Activated T-cell treated with anti-CD3 and anti-CD28 coated beads, Interleukin-2, amount 50 U/mL, for 24 hours (primary cell): ENCODE data around the gene CFAP141.
A peak's percentile ranks its signal among the peaks of the same experiment; 100 is the strongest.
"Not testable (repeated sequence)": the region's sequence is repeated elsewhere in the genome, so short reads cannot be mapped to it uniquely, and the experiment has no call there.

Experiments
- DNase-seq: peaks from one replicate; pipeline ENCODE4 v3.0.0-alpha.2; 2020
- H3K27ac Mint-ChIP-seq: 2 replicates; pipeline ENCODE4 v1.8.0; 2020; ENCODE audit warnings: mild to moderate bottlenecking, mixed read lengths
- H3K27me3 Mint-ChIP-seq: 2 replicates; pipeline ENCODE4 v1.8.0; 2020; ENCODE audit warnings: mixed read lengths
- H3K36me3 Mint-ChIP-seq: 2 replicates; pipeline ENCODE4 v1.8.0; 2020; ENCODE audit warnings: low read depth, mixed read lengths
- H3K4me1 Mint-ChIP-seq: 2 replicates; pipeline ENCODE4 v1.8.0; 2020; ENCODE audit warnings: low read depth, mixed read lengths
- H3K4me3 Mint-ChIP-seq: 2 replicates; pipeline ENCODE4 v1.8.0; 2020; ENCODE audit warnings: mild to moderate bottlenecking, moderate library complexity, mixed read lengths
- H3K9me3 Mint-ChIP-seq: 2 replicates; pipeline ENCODE4 v1.8.0; 2020; ENCODE audit warnings: mixed read lengths

Gene CFAP141

GRCh38 chr1:154206196-154206595 is at the start of gene CFAP141:
Gene CFAP141, minus strand, starts transcription at chr1:154206333. Its CDS starts 26 bp downstream, at chr1:154206307.
- H3K9me3 Mint-ChIP-seq: no peaks in the 10 kb centered on the region
- H3K4me1 Mint-ChIP-seq: peaks cover 47% of the 10 kb centered on the region
- no peak within 1 kb of the TSS for H3K4me3 Mint-ChIP-seq
- H3K27ac Mint-ChIP-seq: peak within 1 kb of the TSS; percentile 93
- H3K27me3 Mint-ChIP-seq: no peaks in the 10 kb centered on the region
- peaks cover 57% of the 10 kb centered on the region for H3K36me3 Mint-ChIP-seq
- peak; percentile 31 for DNase-seq

GRCh38 chr1:154253671-154254070 is 47.5 kb upstream of the CFAP141 start:
- H3K4me1 Mint-ChIP-seq: no peaks in the 10 kb centered on the region
- no peak overlapping the region for H3K4me3 Mint-ChIP-seq
- no peak for DNase-seq
- peaks cover 100% of the 10 kb centered on the region for H3K36me3 Mint-ChIP-seq
- H3K9me3 Mint-ChIP-seq: no peaks in the 10 kb centered on the region
- peak overlapping the region; percentile 69 for H3K27ac Mint-ChIP-seq
- H3K27me3 Mint-ChIP-seq: no peaks in the 10 kb centered on the region

- DNase-seq: no peak
- H3K27me3 Mint-ChIP-seq: no peaks in the 10 kb centered on the region
- H3K27ac Mint-ChIP-seq: peak overlapping the region; percentile 78
- peaks cover 43% of the 10 kb centered on the region for H3K4me1 Mint-ChIP-seq
- no peaks in the 10 kb centered on the region for H3K9me3 Mint-ChIP-seq
- H3K4me3 Mint-ChIP-seq: no peak overlapping the region
- H3K36me3 Mint-ChIP-seq: peaks cover 98% of the 10 kb centered on the region
These were observed 35.7 kb upstream of the CFAP141 start for GRCh38 chr1:154241703-154242351.

- no peak for DNase-seq
- H3K4me3 Mint-ChIP-seq: no peak overlapping the region
- H3K9me3 Mint-ChIP-seq: no peaks in the 10 kb centered on the region
- peaks cover 41% of the 10 kb centered on the region for H3K4me1 Mint-ChIP-seq
- H3K27me3 Mint-ChIP-seq: no peaks in the 10 kb centered on the region
- peaks cover 98% of the 10 kb centered on the region for H3K36me3 Mint-ChIP-seq
- peak overlapping the region; percentile 81 for H3K27ac Mint-ChIP-seq
These were observed 34.2 kb upstream of the CFAP141 start for GRCh38 chr1:154240294-154240833.

GRCh38 chr1:154239491-154239890 is 33.4 kb upstream of the CFAP141 start:
- no peak overlapping the region for H3K4me3 Mint-ChIP-seq
- peak overlapping the region; percentile 48 for H3K27ac Mint-ChIP-seq
- H3K36me3 Mint-ChIP-seq: peaks cover 98% of the 10 kb centered on the region
- H3K27me3 Mint-ChIP-seq: no peaks in the 10 kb centered on the region
- no peak for DNase-seq
- H3K4me1 Mint-ChIP-seq: peaks cover 41% of the 10 kb centered on the region
- H3K9me3 Mint-ChIP-seq: no peaks in the 10 kb centered on the region

- peaks cover 97% of the 10 kb centered on the region for H3K36me3 Mint-ChIP-seq
- no peaks in the 10 kb centered on the region for H3K9me3 Mint-ChIP-seq
- peak overlapping the region; percentile 83 for H3K27ac Mint-ChIP-seq
- no peak overlapping the region for H3K4me3 Mint-ChIP-seq
- peaks cover 41% of the 10 kb centered on the region for H3K4me1 Mint-ChIP-seq
- DNase-seq: no peak
- H3K27me3 Mint-ChIP-seq: no peaks in the 10 kb centered on the region
These were observed 31.9 kb upstream of the CFAP141 start for GRCh38 chr1:154237880-154238506.

GRCh38 chr1:154237435-154237834 is 31.3 kb upstream of the CFAP141 start:
- DNase-seq: no peak
- peaks cover 97% of the 10 kb centered on the region for H3K36me3 Mint-ChIP-seq
- H3K4me3 Mint-ChIP-seq: no peak overlapping the region
- H3K4me1 Mint-ChIP-seq: peaks cover 41% of the 10 kb centered on the region
- H3K27me3 Mint-ChIP-seq: no peaks in the 10 kb centered on the region
- no peaks in the 10 kb centered on the region for H3K9me3 Mint-ChIP-seq
- H3K27ac Mint-ChIP-seq: peak overlapping the region; percentile 83

- Mint-ChIP-seq H3K9me3 (no peaks in the 10 kb centered on the region), H3K27ac (no peak overlapping the region), H3K27me3 (no peaks in the 10 kb centered on the region), H3K36me3 (peaks cover 97% of the 10 kb centered on the region), H3K4me1 (peaks cover 36% of the 10 kb centered on the region), H3K4me3 (no peak overlapping the region)
- DNase-seq: no peak
These were observed 30.7 kb upstream of the CFAP141 start for GRCh38 chr1:154236855-154237254.

- not testable (repeated sequence) for H3K27ac Mint-ChIP-seq, H3K27me3 Mint-ChIP-seq, H3K4me3 Mint-ChIP-seq, H3K9me3 Mint-ChIP-seq, DNase-seq
- Mint-ChIP-seq H3K36me3 (peaks cover 97% of the 10 kb centered on the region), H3K4me1 (peaks cover 15% of the 10 kb centered on the region)
These were observed 27.0 kb upstream of the CFAP141 start for GRCh38 chr1:154233127-154233526.

GRCh38 chr1:154231112-154231511 is 25.0 kb upstream of the CFAP141 start:
- H3K27ac Mint-ChIP-seq, H3K9me3 Mint-ChIP-seq, H3K4me3 Mint-ChIP-seq, DNase-seq, H3K27me3 Mint-ChIP-seq: not testable (repeated sequence)
- Mint-ChIP-seq H3K4me1 (peaks cover 14% of the 10 kb centered on the region), H3K36me3 (peaks cover 97% of the 10 kb centered on the region)

- no peak for DNase-seq
- Mint-ChIP-seq H3K27ac (peak overlapping the region; percentile 100), H3K9me3 (peaks cover 2% of the 10 kb centered on the region), H3K4me3 (no peak overlapping the region), H3K4me1 (peaks cover 52% of the 10 kb centered on the region), H3K27me3 (no peaks in the 10 kb centered on the region), H3K36me3 (peaks cover 91% of the 10 kb centered on the region)
These were observed 19.2 kb upstream of the CFAP141 start for GRCh38 chr1:154225370-154225769.

- Mint-ChIP-seq H3K4me1 (peaks cover 57% of the 10 kb centered on the region), H3K9me3 (peaks cover 2% of the 10 kb centered on the region), H3K4me3 (peak overlapping the region; percentile 100), H3K27me3 (no peaks in the 10 kb centered on the region), H3K27ac (peak overlapping the region; percentile 100), H3K36me3 (peaks cover 92% of the 10 kb centered on the region)
- DNase-seq: no peak
These were observed 17.5 kb upstream of the CFAP141 start for GRCh38 chr1:154223621-154224020.

GRCh38 chr1:154222918-154223317 is 16.8 kb upstream of the CFAP141 start:
- peaks cover 92% of the 10 kb centered on the region for H3K36me3 Mint-ChIP-seq
- peak overlapping the region; percentile 100 for H3K4me3 Mint-ChIP-seq

GRCh38 chr1:154222518-154222917 is 16.4 kb upstream of the CFAP141 start:
- Mint-ChIP-seq H3K27ac (peak overlapping the region; percentile 100), H3K27me3 (no peaks in the 10 kb centered on the region), H3K9me3 (peaks cover 2% of the 10 kb centered on the region), H3K4me1 (peaks cover 63% of the 10 kb centered on the region), H3K36me3 (peaks cover 92% of the 10 kb centered on the region), H3K4me3 (peak overlapping the region; percentile 100)
- DNase-seq: no peak

More at GRCh38 chr1:154222918-154223317, 16.8 kb upstream of the CFAP141 start:
- peaks cover 2% of the 10 kb centered on the region for H3K9me3 Mint-ChIP-seq
- peaks cover 61% of the 10 kb centered on the region for H3K4me1 Mint-ChIP-seq
- peak overlapping the region; percentile 100 for H3K27ac Mint-ChIP-seq
- H3K27me3 Mint-ChIP-seq: no peaks in the 10 kb centered on the region
- no peak for DNase-seq
